ENCODE data around the gene SWAP70.
A peak's percentile ranks its signal among the peaks of the same experiment; 100 is the strongest.

SWAP70 gene

GRCh38 chr11:9780929-9781328 is 117.1 kb downstream of the SWAP70 start:
- DNase-seq = no peak

DNA sequence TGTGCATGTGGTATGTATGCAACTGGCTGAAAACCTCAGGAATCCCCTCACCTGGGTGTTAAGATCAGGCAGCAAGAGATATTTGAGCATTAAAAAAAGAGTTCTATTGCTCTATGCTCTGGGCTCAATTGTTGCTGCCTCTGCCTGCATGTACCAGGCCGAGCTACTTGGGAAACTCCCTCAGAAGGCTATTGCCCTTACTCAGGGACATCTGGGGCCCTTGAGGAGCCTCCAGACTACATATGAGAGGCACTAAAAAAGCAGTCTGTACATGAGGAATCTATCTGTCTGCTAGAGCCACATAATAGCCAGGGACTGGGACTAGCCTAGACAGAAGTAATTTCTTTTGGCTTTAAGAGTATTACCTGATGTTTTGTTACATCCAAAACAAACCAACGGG is 120.1 kb downstream of the SWAP70 start:
- no peak for DNase-seq

- no peak for DNase-seq
Measured at GRCh38 chr11:9784602-9785315, 120.9 kb downstream of the SWAP70 start.

- no peak for DNase-seq
Measured at GRCh38 chr11:9787260-9787659, 123.4 kb downstream of the SWAP70 start.

DNA sequence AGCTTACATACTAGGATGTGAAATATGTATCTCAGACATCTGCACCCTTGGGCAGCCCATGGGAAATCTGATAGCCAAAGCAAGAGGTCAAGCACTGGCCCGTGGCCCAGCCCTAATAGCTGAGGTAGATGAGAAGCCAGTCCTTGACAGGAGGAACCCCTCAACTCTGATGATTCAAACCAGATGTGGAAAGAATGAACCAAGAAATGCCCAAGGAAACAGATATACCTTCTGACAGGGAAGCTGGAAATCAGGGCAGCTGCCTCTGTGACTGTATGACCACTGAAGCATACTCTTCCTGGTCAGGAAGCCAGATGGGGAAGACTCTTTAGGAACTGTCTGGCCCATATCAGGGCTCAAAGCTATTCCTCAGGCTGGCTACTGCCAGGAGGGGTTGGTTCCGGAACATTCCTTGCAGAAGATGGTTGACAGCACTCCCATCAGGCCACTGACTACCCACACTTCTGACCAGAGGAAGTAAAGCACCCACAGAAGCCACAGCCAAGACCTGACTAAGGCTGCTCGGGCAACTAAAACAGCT is 124.2 kb downstream of the SWAP70 start:
- no peak for DNase-seq

DNA sequence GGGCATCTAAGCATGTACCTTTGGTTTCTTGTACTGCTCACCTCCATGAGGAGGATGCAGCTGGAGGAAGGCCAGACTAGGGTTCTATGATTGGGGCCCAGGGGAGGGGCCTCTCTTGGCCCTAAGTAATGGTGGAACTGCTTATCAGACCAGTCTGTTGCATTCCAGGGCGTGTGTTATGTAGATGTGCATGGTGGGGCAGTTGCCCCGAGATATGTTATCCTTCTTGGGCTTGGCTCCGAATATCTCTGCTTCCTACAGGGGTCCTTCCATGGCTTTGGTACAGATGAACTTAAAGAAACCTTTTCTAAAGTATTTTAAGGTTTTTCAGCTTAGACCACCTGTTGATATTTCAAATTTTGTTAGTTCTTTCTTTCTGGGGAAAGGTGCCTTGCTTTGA is 126.0 kb downstream of the SWAP70 start:
- no peak for DNase-seq

GRCh38 chr11:9790703-9791102 is 126.8 kb downstream of the SWAP70 start:
- DNase-seq = no peak

GRCh38 chr11:9796266-9796665 is 132.4 kb downstream of the SWAP70 start:
- no peak for DNase-seq

- DNase-seq = no peak
Measured at GRCh38 chr11:9796854-9797253, 133.0 kb downstream of the SWAP70 start.

DNA sequence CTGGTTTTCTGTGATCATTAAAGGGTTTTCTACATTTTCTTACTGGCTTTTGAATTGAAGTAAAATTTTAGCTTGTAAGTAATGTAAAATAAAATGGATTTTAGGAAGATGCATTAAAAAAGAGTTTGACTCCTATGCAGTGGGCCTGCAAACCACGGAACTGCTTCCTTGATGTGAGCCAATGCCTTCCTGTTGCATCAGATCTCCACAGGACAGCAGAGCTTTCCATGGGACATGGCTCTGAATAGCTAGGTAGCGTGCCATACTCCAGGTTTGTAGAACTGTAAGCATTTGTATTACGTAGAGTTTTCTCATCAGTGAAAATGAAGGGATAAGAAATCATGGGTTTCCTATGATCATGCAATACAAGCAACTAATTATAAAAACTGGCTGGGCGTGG is 133.4 kb downstream of the SWAP70 start:
- no peak for DNase-seq

GRCh38 chr11:9799886-9800285 is 136.0 kb downstream of the SWAP70 start:
- no peak for DNase-seq

DNA sequence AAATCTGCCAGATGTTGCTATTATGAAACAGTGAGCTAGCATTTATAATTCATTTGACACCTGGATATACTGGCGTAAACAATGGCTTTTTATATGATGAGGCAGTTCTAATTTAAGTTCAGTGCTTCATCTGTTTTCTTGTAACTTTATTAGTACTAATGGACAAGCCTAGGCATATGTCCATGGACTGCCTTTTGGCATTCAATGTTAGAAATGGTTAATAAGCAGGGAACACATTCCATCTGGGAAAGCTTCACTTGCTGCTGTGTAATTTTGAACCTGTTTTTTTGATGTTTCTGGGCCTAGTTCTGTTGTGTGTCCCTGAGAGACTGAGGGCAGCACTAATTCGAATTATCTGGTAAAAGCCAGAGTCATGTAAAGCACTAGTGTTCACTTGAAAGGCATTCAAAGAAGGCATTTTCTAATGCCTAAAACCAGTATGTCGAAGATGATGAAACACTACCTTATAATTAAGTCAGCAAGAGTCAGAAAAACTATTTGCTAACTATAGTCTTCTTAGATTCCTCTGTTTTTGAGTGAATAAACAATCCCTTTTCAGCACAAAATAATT is 138.5 kb downstream of the SWAP70 start:
- DNase-seq = peak; percentile 18

Measured in NCI-H1105 treated with DMSO at 0.1 percent for 48 hours (cell line).